IPS-15b (cell line): Measurements from ENCODE around the gene DOHH.
A peak's percentile ranks its signal among the peaks of the same experiment; 100 is the strongest.

ENCODE experiments used
- H3K27me3 ChIP-seq: one replicate; pipeline ENCODE4 v1.6.1; 2013; ENCODE audit warnings: low read length; ENCODE audit not compliant: control insufficient read depth, insufficient read depth
- H3K36me3 ChIP-seq: one replicate; pipeline ENCODE4 v1.6.1; 2013; ENCODE audit warnings: low read length; ENCODE audit not compliant: control insufficient read depth, insufficient read depth
- H3K4me1 ChIP-seq: one replicate; pipeline ENCODE4 v1.6.1; 2013; ENCODE audit warnings: mild to moderate bottlenecking, low read length; ENCODE audit not compliant: control insufficient read depth, insufficient read depth
- H3K4me3 ChIP-seq: one replicate; pipeline ENCODE4 v1.5.1; 2013; ENCODE audit warnings: low read depth, low read length
- H3K9ac ChIP-seq: one replicate; pipeline ENCODE4 v1.6.1; 2013; ENCODE audit warnings: low read depth, mild to moderate bottlenecking, low read length
- H3K9me3 ChIP-seq: one replicate; pipeline ENCODE4 v1.6.1; 2013; ENCODE audit warnings: mild to moderate bottlenecking, low read length; ENCODE audit not compliant: control insufficient read depth, insufficient read depth

Gene DOHH

GRCh38 chr19:3505598-3506383 lies 5.3 kb upstream of the DOHH start, which contains the start of gene FZR1:
Gene FZR1 (plus strand): TSS chr19:3506311. CDS start chr19:3522990, 16,679 bp downstream.
- H3K4me3 ChIP-seq = peak within 1 kb of the TSS; percentile 94
- H3K9me3 ChIP-seq = no peaks in the 10 kb centered on the region
- no peaks in the 10 kb centered on the region for H3K27me3 ChIP-seq
- H3K36me3 ChIP-seq = peaks cover 6% of the 10 kb centered on the region
- peaks cover 2% of the 10 kb centered on the region for H3K4me1 ChIP-seq
- H3K9ac ChIP-seq = peak within 1 kb of the TSS; percentile 79

GRCh38 chr19:3504735-3505134 lies 4.3 kb upstream of the DOHH start:
- H3K27me3 ChIP-seq = no peaks in the 10 kb centered on the region
- H3K9ac ChIP-seq = no peak overlapping the region
- H3K4me3 ChIP-seq = no peak overlapping the region
- H3K36me3 ChIP-seq = peaks cover 12% of the 10 kb centered on the region
- peaks cover 2% of the 10 kb centered on the region for H3K4me1 ChIP-seq
- no peaks in the 10 kb centered on the region for H3K9me3 ChIP-seq

DNA sequence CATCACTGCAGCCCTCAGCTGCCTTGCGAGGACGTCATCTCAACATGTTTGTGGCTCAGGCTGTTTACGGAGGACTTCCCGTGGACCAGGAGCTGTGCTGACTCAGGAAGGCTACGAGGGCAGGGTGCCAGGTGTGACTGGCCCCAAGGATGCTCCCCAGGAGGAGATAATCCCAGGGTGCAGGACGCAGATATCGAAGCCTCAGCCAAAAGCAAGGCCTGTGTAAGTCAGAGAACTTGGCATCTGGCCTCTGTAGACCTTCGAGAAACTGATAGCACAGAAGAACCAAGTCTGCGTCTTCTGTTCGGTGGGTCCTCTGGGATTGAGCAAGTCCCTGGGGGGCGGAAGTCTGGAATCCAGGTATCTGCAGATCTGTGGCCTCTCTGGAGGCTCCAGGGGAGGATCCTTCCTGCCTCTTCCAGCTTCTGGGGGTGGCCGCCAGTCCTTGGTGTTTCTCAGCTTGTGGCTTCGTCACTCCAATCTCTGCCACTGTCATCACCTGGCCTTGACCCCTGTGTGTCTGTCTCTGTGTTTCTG lies 2.6 kb upstream of the DOHH start:
- Histone ChIP-seq H3K27me3 (no peaks in the 10 kb centered on the region), H3K4me1 (peaks cover 2% of the 10 kb centered on the region)

DNA sequence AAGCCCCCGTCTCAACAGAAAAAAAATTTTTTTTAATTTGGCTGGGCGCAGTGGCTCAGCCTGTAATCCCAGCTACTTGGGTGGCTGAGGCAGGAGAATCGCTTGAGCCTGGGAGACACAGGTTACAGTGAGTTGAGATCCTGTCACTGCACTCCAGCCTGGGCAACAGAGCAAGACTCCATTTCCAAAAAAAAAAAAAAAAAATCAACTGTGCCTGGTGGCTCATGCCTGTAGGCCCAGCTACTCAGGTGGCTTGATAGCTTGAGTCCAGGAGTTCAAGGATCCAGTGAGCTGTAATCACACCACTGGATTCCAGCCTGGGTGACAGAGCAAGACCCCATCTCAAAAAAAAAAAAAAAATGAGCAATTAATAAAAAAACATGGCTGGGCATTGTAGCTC lies 1.3 kb upstream of the DOHH start:
- Histone ChIP-seq H3K36me3 (peaks cover 12% of the 10 kb centered on the region), H3K27me3 (no peaks in the 10 kb centered on the region), H3K9ac (no peak overlapping the region), H3K4me1 (peaks cover 2% of the 10 kb centered on the region), H3K4me3 (no peak overlapping the region), H3K9me3 (no peaks in the 10 kb centered on the region)

More for the DNA sequence above, 2.6 kb upstream of the DOHH start:
- no peak overlapping the region for H3K9ac ChIP-seq
- peaks cover 8% of the 10 kb centered on the region for H3K36me3 ChIP-seq
- no peaks in the 10 kb centered on the region for H3K9me3 ChIP-seq
- no peak overlapping the region for H3K4me3 ChIP-seq

DNA sequence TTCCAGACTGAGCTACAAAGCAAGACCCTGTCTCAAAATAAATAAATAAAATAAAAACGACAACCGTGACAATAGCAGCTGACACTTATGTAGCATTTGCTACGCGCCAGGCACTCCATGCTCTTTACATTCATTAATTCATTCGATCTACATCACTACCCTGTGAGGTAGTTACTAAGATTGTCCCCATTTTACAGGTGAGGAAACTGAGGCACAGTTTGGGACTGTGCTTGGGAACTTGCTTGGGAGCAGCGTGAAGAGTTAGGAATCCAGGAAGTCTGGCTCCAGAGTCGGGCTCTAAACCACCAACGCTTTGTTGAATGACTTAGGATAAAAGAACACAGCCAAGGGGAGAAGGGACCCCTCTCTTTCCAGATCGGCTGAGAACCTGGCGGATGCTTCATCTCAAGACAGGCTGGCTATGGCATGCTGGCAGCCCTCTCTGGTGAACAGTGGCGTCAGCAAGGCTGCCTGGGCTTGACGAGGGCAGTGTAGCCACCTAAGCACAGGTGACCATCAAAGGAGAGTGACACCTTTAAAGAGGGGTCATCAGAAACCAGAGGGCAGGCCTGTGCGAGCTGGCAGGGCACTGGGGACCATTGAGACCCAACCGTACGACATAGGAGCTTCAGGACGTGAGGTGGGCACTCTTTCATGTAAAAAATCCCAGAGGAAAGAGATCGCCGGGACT lies 591 bp downstream of the DOHH start:
- H3K36me3 ChIP-seq = peaks cover 24% of the 10 kb centered on the region
- H3K27me3 ChIP-seq = no peaks in the 10 kb centered on the region
- H3K9ac ChIP-seq = peak overlapping the region; percentile 100
- peaks cover 2% of the 10 kb centered on the region for H3K4me1 ChIP-seq
- no peaks in the 10 kb centered on the region for H3K9me3 ChIP-seq
- H3K4me3 ChIP-seq = peak overlapping the region; percentile 98

DNA sequence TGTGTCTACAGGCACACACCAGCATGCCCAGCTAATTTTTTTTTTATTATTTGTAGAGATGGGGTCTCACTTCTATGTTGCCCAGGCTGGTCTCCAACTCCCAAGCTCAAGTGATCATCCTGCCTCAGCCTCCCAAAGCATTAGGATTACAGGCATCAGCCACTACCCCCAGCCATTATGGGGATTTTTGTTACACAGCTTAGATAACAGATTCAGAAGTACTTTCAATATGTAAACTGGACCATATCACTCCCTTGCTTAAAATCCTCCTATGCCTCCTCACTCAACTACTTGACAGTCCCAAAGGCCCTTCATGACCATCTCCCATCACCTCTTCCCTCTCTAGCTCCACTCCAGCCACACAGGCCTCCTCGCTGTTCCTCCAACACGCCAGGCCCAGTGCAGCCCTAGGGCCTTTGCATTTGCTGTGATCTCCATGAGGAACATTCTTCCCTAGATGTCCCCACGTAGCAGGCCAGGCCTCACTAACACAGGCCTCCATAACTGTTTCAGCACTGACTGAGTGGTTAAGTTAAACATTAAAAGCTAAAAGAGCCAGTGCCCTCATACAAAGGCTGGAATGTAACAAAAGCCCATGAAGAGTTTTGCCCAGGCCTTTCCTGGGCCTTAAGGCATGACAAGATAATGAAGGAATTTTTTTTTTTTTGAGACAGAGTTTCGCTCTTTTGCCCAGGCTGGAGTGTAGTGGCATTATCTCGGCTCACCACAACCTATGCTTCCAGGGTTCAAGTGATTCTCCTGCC lies 2.5 kb downstream of the DOHH start:
- Histone ChIP-seq H3K36me3 (peaks cover 31% of the 10 kb centered on the region), H3K4me3 (no peak overlapping the region), H3K27me3 (no peaks in the 10 kb centered on the region), H3K9me3 (no peaks in the 10 kb centered on the region), H3K4me1 (peaks cover 2% of the 10 kb centered on the region), H3K9ac (no peak overlapping the region)

DNA sequence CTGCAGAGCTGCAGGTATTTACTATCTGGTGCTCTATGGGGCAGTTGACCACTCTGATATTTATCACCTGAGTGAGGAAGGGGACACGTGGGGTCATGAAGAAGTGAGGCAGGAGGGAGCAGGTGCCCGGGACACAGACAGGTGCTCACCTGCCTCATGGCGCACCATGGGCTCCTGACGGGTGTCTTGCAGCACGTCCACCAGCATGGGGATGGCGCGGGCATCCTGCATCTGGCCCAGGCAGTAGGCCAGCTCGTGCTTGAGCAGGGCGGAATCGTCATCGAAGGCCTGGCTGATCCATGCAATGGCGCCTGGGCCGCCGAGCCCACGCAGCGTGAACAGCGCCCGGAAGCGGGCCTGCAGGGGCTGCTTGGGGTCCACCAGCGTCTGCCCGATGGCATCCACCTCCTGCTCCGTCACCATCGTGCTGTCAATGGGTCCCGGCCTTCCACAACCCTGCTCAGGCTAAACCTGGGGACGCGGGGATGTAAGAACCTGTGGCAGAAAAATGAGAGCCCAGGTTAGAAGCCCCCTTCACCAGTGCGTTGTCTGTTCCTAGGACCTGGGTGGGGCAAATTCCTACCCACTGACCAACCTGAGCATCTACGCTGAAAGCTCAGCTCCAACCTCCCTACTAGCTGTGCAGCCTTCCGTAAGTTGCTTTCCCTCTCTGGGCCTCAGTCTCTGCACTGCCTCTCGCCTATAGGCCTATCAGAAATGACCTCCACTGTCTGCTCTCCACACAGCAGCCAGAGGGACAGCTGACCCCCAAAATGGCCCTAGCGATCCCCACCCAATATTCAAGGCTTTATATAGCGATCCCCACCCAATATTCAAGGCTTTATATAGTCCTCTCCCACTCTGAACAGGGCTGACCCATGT lies 3.8 kb downstream of the DOHH start:
- Histone ChIP-seq H3K4me3 (no peak overlapping the region), H3K36me3 (peaks cover 36% of the 10 kb centered on the region), H3K4me1 (peaks cover 2% of the 10 kb centered on the region), H3K9ac (no peak overlapping the region), H3K9me3 (no peaks in the 10 kb centered on the region), H3K27me3 (no peaks in the 10 kb centered on the region)

- H3K9ac ChIP-seq = no peak overlapping the region
- H3K36me3 ChIP-seq = peaks cover 35% of the 10 kb centered on the region
- no peak overlapping the region for H3K4me3 ChIP-seq
- H3K4me1 ChIP-seq = no peaks in the 10 kb centered on the region
- no peaks in the 10 kb centered on the region for H3K27me3 ChIP-seq
- H3K9me3 ChIP-seq = no peaks in the 10 kb centered on the region
These were observed 5.9 kb downstream of the DOHH start for GRCh38 chr19:3494559-3494958.

GRCh38 chr19:3494051-3494450 lies 6.4 kb downstream of the DOHH start:
- Histone ChIP-seq H3K4me3 (no peak overlapping the region), H3K9ac (no peak overlapping the region), H3K36me3 (peaks cover 35% of the 10 kb centered on the region), H3K27me3 (no peaks in the 10 kb centered on the region), H3K4me1 (no peaks in the 10 kb centered on the region), H3K9me3 (no peaks in the 10 kb centered on the region)

DNA sequence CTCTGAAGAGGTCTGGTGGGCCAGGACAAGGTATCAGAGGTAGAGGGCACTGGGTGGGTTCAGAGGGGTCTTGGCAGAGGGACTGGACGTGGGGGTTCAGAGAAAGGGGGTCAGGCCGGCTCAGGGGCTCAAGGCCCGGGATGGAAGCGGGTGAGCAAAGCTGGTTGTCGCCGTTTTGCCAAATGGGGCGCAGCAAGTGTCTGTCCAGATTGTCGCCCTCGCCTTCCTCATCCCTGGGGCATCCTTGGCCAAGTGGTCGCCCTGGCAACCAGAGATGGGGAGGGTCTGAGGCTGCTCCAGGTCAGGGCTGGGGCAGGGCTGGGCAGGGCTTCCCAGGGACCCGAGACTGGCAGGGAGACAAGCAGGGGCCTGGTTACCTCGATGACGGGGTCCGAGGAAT lies 6.8 kb downstream of the DOHH start:
- Histone ChIP-seq H3K36me3 (peaks cover 35% of the 10 kb centered on the region), H3K4me1 (no peaks in the 10 kb centered on the region), H3K4me3 (no peak overlapping the region), H3K9ac (no peak overlapping the region), H3K9me3 (no peaks in the 10 kb centered on the region), H3K27me3 (no peaks in the 10 kb centered on the region)

DNA sequence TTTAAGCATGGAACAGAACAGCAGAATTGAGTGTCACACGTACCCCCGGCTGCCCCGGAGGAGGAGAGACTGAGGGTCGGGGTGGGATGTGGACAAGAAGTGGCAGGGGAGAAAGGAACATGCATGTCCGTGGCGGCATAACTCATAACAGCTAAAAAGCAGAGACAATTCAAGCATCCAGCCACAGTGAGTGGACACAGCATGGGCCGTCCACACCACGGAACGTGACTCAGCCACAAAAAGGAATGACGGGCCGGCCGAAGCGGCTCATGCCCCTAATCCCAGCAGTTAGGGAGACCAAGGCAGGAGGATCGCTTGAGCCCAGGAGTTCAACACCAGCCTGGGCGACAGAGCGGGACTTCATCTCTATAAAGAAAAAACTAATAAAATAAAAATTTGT lies 7.6 kb downstream of the DOHH start:
- no peak overlapping the region for H3K4me3 ChIP-seq
- H3K36me3 ChIP-seq = peaks cover 34% of the 10 kb centered on the region
- H3K4me1 ChIP-seq = no peaks in the 10 kb centered on the region
- no peak overlapping the region for H3K9ac ChIP-seq
- H3K27me3 ChIP-seq = no peaks in the 10 kb centered on the region
- H3K9me3 ChIP-seq = no peaks in the 10 kb centered on the region
